HG02970 (cell line): ENCODE measurements around the gene BOC.

Experiments used
- ATAC-seq: cut with Tn5 transposase; IDR thresholded peaks from one replicate; pipeline ENCODE4 v1.9.1; 2021; ENCODE audit warnings: mild to moderate bottlenecking, moderate library complexity, moderate number of reproducible peaks; ENCODE audit not compliant: unreplicated experiment, low FRiP score

The BOC gene

DNA sequence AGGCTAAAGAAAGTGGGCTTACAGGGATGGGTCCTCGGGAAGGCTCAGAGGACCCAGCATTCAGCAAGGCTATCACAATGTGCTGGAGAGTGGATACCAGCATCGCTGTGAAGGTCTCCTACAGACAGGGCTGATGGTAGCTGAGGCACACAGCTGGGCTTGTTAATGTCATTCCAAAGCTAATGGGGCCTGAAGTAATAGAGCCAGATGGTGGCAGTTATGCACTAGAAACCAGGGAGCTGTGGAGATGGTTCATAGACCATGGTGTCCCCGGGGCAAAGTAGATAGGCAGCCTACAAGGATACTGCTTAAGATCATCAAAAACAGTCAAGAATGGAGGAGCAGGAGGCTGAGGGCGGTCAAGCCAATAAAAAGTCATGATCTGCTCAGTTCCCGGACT is 24.8 kb upstream of the BOC start:
- no peak for ATAC-seq

GRCh38 chr3:113193288-113193687 is 18.1 kb upstream of the BOC start:
- ATAC-seq: no peak

DNA sequence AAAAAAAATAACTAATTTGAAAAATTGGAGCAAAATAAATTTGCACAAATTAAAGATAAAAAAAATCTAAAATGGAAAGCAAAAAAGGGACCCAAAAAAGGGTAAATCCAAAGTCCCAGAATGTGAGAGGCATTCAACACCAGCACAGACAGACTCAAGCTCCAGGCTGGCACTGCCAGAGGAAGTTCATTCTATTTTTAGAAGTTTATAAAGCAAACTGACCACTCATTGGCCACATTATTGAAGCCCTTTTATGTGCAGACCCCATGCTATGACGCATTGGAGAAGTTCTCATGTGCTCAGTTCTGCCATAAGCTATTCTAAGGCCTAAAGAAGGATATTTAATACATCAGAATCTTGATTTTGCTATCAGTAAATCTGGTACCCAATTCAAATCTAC is 17.6 kb upstream of the BOC start:
- no peak for ATAC-seq

- ATAC-seq: no peak
Measured at GRCh38 chr3:113194823-113195401, 16.4 kb upstream of the BOC start.

DNA sequence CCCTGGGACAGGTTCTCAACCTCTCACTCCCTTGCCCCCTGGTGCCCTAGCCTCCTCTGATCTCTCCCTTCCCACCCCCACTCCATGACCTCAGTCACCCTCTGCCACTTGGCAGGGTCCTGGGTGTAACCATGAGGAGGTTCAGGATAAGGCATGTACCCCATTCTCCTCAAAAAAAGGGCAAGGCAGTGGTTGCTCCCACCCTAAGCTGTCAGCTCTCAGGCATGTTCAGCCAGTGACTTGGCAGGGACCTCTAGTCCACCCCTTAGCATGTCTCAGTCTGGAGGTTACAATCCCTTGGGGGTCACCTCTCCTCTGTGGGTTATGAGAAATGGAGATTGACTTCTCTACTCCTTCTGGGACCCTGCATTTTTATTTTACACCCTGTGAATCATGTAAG is 11.0 kb upstream of the BOC start:
- no peak for ATAC-seq

DNA sequence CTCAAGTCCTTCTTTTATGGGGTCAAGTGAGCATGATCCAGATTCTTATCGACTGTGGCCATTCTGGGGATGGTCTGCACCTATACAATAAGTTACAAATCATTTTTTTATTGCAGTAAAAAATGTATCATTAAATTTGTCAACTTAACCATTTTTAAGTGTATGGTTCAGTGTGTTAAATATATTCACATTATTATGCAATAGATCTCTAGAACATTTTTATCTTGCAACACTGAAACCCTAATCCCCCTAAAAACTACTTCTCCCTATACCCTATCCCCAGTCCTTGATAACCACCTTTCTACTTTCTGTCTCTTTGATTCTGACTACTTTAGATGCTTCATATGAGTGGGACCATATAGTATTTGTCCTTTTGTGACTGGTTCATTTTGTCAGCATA is 10.4 kb upstream of the BOC start:
- ATAC-seq: no peak

DNA sequence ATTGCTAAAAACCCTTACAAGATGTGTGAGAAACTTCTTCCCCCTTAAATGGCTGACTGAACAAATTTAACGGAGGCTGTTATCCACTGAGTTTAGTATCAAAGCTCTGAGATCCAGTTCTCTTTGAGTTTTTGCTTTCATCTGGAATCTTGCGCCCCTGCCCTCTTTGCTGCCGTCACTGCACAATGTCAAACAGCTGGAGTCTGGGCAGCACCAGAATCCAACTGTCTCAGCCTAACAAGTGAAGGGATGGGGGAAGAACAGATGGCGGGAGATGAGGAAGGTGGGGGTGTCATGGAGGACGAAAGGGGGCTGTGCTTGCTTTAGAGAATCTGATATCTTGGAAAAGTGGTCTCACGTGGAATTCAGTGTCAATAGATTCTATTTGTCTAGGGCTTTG is 7.0 kb upstream of the BOC start:
- ATAC-seq: no peak

DNA sequence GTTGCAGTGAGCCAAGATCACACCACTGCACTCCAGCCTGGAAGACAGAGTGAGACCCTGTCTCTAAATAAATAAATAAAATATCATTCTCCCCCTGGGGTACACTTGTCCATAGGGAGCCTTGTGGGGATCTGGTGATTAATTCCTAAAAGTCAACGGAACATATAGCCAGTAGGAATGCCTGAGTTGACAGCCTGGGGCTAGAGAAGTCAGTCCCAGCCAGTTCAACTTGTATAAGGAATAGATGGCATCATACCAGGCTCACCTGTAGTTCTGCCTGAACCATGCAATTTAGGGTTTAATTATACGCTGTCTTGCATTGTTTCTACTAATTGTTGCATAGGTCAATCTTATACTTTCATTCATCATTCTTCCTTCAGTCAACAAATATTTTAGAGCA is 5.9 kb upstream of the BOC start:
- no peak for ATAC-seq

- no peak for ATAC-seq
Measured at GRCh38 chr3:113210604-113211329, 590 bp upstream of the BOC start.

GRCh38 chr3:113212150-113212843 is 940 bp downstream of the BOC start:
- no peak for ATAC-seq

DNA sequence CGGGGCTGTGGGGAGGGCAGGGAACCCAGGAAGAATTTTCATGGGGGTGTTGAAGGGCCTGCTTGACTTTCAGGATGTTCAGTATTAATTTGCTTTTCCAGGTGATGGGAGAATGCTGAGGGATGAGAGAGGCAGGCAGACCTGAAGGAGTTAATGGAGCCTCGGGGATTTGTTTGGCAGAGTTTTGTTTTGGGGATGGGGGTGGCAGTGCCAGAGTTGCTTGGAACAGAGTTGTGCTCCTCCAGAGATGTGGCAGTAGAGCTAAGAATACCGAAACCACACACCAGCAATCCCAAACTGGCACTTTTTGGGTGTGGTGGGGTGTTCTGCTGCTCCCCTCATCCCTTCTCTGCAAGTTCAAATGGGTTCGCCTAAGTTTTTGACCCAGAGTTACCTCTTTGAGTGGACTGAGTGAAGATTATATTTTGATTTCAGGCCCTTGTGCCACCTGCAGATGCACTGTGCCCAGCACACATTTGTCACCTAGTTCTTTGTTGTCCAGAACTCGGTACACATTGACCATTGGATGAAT is 1.6 kb downstream of the BOC start:
- ATAC-seq: no peak

DNA sequence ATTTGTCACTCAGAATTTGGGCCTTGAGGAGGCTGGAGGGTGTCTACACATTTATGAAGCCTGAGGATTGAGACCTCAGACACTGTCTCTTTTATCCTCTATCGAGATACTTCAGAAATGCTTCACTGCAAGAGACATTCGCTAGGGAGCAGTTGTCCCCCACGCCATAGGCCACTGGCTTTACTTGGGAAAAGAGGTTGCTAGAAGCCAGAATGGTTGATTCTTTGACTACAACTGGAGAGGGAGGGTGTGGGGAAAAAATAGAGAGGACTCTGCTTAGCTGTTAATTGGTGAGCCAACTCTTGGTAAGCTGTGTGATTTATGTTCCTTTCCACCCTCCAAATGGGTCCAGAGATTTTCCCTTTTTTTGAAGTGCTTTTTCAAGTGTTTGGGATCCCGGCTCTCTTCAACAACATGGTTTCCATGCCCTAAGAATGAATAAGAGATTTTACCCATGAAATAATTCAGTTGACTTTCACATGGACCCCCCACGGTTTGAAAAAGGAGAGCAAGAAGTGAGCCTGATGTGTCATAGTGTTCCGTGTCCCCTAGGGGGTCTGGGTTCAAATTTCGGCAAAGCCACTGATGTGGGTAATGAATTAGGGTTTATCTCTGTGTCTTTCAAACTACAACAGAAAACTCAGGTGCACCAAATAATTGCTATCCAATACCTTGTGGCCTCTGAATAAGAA is 2.7 kb downstream of the BOC start:
- ATAC-seq: no peak

DNA sequence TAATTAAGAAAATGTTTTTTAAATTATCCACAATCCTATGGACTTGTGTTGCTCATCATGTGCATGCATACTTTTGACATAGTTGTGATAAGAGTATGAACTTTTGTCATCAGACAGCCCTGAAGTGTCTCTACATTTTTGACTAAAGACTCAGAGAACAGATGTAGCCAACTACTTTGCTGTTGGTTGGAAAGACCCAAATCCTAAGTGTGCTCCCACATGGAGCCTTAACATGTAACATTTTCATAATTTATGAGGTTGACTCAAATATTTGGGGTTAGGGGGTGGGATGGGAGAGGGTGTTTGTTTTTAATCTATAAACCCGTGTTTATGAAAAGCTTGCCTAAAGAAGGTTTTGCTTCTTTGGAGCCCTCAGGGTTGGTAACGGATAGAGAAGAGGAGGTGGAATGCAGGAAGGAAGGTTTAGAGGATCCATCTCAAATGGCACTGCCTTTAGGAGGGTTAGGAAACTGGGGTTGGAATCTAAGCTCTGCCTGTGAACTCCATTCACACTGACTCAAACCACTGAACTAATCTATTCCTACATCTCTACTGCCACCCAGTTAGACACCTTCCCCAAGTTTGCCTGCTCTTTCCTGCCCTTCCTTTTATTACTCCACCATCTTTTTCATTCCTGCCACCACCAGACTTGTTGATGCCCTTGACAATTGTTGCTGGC is 3.7 kb downstream of the BOC start:
- ATAC-seq: no peak

- no peak for ATAC-seq
Measured at GRCh38 chr3:113216393-113216792, 5.0 kb downstream of the BOC start.

- ATAC-seq: no peak
Measured at GRCh38 chr3:113218011-113218680, 6.8 kb downstream of the BOC start.

DNA sequence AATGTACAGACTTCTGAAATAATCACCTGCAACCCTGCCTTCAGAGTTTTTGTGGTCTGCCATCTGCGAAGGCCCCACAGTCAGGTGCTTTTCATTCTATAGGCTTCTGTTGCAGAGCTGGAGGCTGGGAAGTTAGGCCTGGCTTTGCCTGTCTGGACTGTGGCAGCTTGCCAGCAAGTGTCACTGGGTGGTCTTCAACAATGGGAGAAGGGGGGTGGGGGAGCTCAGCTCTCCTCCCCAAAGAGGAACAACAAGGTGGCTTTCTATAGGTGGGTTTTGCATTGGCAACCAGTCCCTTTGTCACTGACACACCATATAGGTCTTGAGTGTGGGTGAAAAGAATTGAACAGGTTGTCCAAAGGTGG is 7.3 kb downstream of the BOC start:
- ATAC-seq: no peak

DNA sequence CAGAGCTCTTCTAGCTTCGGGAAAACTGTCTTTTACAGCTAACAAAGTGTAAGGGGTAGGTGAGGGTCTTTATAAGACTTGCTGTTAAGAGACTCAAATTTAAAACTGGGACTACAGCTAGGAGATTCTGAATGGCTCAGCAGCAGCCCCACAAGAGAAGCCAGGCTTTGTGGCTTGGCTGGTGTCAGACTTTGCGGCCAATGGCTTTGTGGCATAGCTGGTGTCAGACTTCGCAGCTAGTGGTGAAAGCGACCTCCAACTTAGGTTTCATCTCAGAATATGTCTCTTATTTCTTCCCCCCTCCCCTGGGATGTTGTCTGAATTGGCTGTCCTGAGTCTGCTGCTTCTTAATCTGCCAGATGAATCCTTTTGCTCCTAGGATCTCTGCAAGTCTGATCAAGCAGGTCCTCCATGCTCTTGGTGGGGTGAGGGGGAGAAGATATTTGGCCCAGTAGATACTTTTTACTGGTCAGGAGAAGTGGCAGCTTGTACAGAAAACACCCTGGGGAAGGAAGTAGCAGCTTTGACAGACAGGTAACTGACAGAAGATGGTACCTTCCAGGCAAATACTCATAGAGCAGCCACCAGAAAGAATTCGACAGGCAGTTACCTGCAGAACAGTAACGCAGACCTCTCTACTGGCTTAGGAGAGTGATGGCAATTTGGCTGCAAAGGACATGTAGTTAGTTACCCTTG is 8.4 kb downstream of the BOC start:
- ATAC-seq: no peak

- no peak for ATAC-seq
Measured at GRCh38 chr3:113220721-113221120, 9.4 kb downstream of the BOC start.

GRCh38 chr3:113221721-113222257 is 10.4 kb downstream of the BOC start:
- ATAC-seq: no peak
